GM04503 (cell line): Measurements from ENCODE around the gene SCAMP3.
"Not testable (repeated sequence)": the region's sequence is repeated elsewhere in the genome, so short reads cannot be mapped to it uniquely, and the experiment has no call there.

Source experiments
- DNase-seq: peaks from one replicate; pipeline ENCODE4 v3.0.0-alpha.2; 2012; ENCODE audit warnings: low read depth

SCAMP3 gene

DNA sequence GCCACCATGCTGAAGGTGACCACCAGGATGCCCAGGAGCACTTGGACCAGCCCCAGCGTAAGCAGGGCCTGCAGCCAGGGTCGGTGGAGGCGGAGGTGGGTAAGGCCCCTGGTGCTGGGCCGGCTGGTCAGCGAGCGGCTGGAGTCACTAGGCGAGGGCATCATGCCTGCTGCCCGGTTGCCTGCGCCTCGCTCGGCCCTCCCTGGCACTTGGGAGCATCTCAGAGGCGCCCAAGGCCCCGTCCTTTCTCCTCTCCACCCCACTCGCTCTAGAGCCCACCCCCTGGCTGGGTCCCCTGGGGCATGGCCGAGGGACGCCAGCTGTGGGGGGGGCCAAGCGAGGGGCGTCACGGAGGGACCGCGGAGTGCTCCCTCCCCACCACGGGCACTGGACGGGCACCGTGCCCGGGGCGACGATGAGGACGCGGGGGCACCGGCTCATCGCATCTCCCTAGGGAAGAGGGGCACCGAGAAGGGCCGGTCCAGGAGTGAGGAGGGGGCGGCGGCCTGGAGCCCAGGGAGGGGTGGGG lies 7.4 kb downstream of the SCAMP3 start:
- DNase-seq: no peak

DNA sequence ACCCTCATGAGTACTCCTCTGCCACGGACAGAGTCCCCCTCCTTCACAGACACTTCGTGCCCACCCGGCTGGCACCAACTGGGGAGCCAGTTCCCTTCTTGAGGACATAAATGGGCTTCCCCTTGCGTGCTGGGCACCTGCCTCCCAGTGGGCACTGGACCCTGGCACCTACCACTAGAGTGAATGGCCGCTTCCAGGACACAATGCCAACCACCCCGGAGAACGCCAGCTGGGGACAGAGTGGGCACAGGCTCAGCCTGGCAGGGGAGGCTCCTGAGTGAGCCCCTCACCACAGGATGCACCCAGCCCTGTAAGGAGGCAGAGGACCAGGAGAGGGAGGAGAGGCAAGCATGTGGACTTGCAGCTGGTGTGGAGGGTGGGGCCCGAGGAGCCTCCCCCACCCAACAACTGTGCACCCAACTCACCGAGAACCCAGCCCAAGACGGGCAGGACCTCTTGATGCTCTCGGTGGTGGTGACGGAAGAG lies 7.9 kb downstream of the SCAMP3 start:
- DNase-seq: no peak

DNA sequence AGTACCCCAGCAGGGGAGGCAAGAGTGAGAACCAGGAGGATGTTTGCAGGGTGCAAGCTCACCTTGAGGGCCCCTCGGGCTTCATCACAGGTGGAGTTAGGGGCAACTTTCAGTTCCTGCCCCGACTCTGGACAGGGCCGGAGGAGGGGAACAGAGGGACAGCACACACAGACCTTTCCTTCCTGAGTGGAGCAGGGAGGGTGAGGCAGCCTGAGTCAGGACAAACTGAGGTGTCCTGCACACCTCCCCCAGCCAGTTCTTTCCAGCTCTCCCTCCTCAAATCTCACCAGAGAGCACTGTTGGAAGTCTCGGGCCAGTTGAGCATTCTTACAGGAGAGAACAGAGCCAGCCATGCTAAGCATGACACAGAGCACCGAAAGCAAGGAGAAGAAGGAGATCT lies 8.4 kb downstream of the SCAMP3 start:
- no peak for DNase-seq

DNA sequence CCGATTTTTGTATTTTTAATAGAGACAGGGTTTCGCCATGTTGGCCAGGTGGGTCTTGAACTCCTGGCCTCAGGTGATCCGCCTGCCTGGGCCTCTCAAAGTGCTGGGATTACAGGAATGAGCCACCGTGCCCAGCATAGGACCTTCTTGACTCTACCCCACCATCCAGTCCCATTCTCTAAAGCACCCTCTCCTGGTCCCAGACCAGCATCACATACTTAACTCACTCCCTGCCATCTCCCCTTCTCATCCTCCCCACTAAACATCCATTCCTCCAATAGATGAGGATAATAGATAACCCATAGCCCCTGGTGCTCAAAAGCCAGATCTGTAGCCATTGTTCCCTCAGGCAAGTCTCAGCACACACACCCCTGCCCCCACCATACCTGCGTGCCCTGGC lies 9.0 kb downstream of the SCAMP3 start:
- no peak for DNase-seq

DNA sequence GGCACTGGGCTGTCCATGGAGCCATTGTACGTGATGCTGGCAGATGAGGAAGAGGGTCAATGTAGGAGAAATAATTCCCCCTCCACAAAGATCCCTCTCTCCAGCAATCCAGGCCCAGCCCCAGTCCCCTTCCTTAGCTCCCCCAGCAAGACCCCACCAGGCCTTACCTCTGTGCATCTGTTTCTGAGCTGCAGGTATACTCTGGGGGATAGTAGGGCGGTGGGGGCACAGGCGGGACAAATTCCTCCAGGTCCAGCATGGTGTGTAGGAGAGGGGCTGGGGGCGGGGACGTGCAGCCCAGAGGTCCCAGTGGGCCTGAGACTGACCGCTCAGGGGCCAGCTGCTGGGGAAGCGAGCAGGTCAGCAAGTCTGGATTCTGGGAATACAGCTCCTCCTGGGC lies 10.6 kb downstream of the SCAMP3 start:
- no peak for DNase-seq

DNA sequence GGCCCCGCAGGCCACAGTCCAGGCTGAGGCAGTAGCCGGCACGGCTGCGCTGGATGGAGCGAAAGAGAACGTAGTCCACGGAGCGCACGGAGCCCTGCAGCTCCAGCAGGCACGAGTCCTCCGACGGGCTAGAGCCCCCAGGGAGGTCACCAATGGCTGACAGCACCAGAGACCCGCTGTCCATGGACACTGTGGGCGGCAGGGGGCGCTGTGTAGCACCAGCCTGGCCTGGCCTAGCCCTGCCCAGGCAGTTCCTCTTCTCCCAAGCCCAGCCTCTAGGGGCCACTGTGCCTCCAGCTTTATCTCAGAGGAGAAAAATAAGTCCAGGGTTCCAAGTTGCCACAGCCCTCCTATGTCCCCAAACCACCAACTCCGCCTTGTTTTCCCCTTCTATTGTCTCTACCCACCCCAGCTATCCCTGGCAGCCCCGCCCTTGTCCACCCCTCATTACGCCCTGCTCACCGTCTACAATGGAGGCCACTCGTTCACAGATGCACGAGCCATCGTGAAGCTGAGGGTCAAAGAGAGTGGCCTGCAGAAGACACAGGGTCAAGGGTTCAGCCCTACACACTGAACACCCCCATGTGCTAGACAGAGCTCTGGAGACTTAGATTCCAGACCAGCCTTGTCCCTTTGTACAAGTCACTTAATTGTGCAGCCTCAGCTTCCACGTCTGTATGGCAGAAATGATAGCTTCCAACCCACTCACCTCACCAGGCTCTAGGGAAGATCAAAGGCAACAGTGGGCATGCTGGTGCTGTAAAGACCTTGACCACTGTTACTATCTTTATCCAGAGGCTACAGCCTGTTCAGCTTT lies 11.3 kb downstream of the SCAMP3 start:
- no peak for DNase-seq

DNA sequence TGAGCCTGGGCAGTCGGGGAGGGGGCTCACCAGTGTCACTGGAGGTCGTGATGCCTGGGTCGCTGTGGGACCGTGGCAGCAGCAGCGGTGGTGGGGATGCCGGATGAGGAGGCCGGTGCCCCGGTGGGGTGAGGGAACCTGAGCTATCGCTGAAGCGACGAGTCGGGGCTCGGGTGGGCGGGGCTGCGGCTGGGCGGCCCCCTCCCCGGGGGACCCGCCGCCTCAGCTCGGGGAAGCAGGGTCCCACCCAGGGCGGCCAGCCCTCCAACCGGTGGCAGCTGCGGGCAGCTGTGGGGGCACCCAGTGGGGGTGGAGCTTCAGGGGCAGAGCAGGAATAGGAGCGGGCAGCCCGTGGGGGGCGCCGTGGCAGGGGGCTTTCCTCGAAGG lies 11.9 kb downstream of the SCAMP3 start:
- DNase-seq: no peak

DNA sequence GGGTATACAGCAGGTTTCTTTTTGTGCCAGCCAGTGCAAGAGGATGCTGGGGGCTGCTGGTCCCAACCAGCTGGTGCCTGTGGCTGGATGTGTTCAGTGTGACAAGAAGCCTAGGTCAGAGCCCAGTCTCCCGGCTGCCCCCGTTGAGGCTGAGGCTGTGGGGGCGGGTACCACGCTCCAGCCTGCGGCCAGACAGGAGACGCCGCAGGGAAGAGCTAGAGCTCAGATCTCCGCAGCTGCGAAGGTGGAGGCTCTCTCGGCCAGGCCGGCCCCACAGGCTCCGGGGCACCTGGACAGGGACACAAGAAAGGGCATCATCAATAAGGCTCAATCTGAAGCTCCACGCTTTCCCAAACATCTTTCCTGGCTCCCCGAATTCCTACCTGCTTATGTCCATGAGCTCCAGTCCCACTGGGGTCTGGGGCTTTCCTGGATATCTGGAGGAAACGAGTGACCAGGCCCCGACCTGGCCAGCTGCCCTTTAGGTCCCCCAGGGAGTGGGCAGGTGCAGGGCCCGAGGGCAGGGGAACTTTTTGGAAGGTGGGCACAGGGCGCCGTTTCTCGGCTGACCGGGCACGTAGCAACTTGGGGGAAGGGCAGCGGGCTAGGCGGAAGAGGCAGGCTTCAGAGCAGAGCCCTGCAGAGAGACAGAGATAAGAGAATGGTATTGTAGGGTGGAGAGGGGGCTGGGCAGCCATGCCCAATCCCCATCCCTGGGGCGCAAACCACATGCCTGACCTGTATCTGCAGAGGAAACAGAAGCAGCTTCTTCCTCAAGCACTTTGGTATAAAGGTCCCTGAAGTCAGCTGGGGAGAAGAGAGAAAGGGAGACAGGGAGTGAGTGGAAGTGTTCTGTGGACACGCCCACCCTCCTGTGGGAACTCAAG lies 14.2 kb downstream of the SCAMP3 start:
- DNase-seq: no peak

DNA sequence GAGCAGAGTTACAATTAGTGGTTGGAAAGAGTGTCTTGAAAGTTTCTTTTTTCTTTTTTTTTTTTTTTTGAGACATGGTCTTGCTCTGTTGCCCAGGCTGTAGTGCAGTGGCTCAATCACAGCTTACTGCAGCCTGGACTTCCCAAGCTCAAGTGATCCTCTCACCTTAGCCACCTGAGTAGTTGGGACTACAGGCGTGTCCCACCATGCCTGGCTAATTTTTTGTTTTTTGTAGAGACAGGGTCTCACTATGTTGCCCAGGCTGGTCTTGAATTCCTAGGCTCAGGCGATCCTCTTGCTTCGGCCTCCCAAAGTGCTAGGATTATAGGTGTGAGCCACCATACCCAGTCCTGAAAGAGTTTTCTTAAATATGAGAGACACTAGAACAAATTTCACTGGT lies 15.4 kb downstream of the SCAMP3 start:
- DNase-seq: not testable (repeated sequence)

DNA sequence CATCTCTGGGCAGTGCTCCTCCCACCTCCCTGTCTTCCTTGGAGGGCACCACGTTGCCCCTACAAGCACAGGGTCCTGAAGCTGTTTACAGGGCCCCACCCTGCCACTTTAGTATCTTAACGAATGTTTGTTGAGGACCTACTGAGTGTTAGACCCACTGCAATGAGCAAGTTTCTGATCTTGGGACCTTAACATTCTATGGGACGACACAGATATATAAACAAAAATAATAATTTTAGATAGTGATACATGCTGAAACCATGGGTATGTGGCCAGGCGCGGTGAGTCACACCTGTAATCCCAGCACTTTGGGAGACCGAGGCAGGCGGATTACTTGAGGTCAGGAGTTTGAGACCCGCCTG lies 17.0 kb downstream of the SCAMP3 start:
- DNase-seq: no peak

DNA sequence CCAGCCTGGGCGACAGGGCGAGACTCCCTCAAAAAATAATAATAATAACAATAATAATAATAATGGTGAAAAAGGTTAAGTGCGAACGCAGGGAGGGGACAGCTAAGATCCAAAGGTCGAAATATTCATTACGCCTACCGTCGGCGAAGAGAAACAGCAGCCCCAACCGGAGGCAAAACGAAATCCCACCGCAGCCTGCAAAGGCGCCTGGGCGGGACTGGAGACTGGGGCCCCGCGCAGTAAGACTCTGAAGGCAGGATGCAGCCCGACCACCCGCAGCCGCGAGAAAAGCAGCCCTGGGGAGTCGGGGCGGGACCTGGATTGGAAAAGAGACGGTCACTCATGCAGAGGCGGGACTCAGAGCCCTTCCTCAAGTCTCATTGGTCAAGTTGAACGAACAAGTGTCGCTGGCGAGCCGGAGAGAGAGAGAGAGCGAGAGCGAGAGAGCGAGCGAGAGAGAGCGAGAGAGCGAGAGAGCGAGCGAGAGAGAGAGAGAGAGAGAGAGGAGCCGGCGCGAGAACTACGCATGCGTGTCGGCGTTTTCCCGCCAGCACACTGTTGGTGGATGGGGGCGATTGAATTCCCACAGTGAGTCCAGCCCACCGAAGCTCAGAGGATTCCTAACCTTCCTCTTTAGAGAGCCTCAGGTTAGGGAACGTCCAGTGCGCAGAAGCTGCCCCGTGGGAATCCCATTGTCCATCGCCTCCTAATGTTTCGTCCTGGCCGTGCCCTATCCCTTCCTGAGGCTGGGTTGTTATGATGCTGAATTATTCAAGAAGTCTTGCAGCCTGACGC lies 17.6 kb downstream of the SCAMP3 start:
- peak; percentile 95 for DNase-seq

DNA sequence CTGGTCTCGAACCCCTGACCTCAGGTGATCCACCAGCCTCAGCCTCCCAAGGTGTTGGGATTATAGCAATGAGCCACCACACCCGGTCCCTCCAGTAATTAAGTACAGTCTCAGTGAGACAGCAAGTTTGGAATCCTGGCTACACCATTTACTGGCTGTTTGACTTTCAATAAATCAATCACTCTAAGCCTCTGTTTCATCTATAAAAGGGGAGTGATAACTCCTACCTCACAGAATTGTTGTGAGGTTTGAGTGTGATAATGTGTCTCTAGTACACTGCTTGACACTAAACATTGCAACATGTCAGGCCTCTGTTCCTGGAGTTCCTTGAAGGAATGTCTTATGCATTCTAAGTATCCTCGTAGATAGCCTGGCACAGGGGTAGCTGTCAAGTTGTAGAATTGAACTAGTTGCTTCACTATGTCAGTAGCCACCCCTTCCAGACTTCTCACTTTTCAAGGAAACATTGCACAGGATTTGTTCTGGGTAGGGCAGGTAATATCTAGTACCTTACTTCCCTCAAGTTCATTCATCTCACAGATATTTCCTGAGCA lies 19.3 kb downstream of the SCAMP3 start:
- no peak for DNase-seq

DNA sequence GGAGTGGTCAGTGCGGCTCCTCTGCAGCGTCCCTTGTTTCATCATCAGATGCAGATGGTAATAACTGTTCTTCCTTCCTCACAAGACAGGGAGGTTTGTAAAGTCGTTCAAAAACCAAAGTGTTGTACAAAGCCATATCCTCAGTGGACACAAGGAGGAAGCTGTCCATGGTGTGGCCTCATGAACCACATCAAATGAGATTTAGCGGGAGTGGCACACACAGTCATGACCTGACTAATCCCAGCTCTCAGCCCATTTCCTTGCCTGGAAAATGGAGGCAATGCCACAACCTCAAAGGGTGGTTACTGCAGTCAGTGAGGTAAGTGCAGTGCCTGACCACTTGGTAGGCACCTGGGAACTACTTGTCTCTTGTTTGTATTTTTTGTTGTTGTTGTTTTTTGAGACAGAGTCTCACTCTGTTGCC lies 20.3 kb downstream of the SCAMP3 start:
- DNase-seq: no peak

DNA sequence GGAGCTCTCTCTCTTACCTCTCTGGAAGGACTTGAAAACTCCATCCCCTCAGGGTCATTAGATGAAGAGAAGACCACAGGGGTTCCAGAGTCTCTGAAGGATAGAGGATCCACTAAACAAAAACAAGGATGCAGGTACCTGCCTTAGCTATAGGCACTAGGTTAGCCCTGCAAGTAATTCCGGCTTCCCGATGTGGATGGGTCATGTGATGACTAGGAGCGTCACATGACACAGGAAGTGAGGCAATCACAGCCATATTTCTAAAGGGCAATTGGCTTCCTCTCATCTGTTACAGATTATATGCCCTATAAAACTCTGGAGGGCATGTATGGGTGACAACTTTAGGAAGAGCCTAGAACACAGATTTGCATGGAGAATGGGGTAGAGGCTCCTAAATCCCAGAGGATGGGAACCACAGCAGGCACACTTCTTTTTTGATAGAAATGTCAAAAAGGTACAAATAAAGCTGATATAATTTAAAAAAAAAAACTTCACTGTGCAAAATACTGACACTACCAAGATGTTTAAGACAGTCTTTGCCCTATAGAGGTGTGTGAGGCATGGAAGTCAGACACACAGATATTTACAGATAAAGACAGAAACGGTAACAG lies 21.0 kb downstream of the SCAMP3 start:
- no peak for DNase-seq

DNA sequence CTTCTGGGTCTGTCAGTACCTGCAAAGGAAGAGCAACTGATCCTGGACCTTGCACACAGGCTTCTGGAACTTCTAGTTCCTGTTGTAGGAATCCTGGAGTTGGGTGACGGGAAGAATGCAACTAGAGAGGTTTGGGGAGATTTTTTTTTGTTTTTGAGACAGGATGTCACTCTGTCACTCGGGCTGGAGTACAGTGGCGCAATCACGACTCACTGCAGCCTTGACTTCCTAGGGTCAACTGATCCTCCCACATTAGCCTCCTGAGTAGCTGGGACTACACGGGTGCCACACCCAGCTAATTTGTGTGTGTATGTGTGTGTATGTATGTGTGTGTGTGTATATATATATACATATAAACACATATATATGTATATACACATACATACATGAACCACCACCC lies 25.7 kb downstream of the SCAMP3 start:
- no peak for DNase-seq

DNA sequence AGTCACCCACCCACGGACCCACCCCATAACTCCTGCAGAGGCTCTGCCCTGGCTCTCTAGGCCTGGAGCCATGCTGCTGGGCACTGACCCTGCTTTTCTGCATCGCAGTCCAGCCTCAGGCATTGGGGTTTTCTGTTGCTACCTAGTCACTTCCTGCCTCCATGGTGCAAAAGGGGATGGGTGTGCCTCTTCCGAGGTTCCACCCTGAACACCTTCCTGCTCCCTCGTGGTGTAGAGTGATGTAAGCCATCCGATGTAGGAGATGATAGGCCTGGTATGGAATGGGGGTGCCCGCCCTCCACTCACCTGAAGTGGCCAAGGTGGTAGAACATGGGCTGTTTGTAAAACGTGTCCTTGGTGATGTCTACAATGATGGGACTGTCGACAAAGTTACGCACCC lies 26.8 kb downstream of the SCAMP3 start:
- not testable (repeated sequence) for DNase-seq

DNA sequence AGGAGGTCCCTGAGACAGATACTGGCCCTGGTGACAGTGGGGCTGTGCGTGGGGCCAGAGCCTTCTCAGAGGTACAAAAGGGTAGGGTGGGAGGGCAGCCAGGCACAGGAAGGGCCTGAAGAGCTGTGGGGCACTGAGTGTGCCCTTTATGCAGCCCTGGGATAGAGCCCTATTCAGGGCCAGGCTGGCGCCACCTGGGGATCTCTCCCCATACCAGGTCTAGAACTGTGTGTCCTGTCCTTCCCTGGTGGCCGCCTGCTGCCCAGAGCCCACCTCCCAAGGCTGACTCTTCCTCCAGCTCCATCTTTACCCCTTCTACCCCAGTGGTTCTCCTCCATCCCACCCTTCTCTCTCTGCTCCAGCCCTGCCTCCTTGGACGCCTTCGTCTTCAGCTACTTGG lies 28.7 kb downstream of the SCAMP3 start:
- not testable (repeated sequence) for DNase-seq

DNA sequence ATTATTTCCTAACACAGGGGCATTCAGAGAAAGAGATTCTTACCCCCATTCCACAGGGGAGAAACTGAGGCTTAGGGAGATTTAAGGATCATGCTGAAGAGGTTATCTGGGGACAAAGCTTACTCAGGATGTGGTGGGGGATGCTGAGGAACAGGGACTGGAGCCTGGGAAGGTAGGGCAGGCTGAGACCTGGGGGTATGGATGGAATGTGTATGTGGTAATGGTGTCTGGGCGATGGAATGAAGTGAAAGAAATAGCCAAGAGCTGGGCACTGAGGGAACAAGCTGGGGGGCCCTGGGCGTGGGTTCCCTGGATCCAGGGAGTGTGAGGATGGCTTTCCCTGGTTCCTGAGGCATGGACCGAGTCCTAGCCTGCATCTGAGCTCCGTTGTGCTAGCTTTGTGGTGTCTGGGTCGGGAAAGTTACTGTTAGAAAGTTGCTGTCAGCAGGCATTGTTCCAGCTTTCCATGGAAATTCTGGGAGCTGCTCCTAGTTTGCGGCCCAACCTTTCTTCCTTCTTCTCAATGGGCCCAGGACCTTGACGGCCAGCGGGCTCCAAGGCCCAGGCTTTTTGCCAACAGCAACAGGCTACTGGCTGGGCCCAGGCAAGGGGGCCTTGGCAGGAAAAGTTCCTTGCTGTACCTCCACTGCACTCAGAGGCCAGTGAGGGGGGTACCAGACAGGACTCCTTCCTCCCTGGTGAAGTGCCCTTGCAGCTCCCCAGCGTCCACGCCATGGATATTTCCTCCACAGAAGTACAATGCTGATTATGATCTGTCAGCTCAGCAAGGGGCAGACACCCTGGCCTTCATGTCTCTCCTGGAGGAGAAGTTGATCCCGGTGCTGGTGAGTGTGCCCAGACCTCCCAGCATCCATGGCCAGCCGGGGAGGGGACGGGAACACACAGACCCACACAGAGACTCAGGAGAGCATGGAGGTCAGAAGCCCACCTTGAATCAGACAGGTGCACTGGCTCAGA lies 29.9 kb downstream of the SCAMP3 start:
- DNase-seq: not testable (repeated sequence)

DNA sequence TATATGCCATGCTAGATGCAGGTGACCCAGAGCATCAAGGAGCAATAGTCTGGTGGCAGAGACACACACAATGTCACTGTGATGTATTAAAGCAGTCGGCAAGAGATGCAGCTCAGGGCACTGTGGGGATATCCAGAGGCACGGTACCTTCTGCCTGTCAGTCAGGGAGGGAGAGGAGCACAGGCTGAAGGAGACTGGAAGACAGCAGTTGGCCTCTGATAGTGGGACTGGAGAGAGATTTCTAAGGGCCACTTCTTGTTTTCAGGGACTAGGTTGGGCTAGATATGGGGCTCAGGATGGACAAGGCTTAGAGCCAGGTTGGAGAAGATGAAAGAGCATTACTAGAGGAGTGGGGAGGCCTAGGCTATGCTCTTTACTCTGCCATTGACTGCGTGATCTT lies 30.9 kb downstream of the SCAMP3 start:
- DNase-seq: not testable (repeated sequence)

DNA sequence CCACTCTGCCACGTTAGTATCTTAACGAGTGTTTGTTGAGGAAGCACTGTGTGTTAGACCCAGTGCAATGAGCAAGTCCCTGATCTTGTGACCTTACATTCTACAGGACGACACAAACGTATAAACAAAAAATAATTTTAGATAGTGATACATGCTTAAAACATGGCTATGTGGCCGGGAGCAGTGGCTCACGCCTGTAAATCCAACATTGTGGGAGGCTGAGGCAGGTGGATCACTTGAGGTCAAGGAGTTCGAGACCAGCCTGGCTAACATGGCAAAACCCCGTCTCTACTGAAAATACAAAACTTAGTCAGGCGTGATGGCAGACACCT lies 34.1 kb downstream of the SCAMP3 start:
- DNase-seq: no peak
